ENCODE results near the gene MBNL1. TPM values are rescaled to one million over a fixed set of nuclear protein-coding genes. Genes with fewer than 3 reads are reported as not detected.
"Not testable (repeated sequence)": the region's sequence is repeated elsewhere in the genome, so short reads cannot be mapped to it uniquely, and the experiment has no call there.

Gene MBNL1
- polyA plus RNA-seq, 1 donor (not counting 4 experiments of a cell fraction or from before 2014, with no cell fraction given), result 58.3 TPM

- dilution Hi-C loops (cut with MboI; ENCODE audit: extremely low pct_ligation_motif_present, low sequenced_read_pairs), result no loop called here
- TF ChIP-seq EZH2 (IDR thresholded peaks at IDR 0.05; ENCODE audit: low read length), result no peak
- TF ChIP-seq, protein P1, sequence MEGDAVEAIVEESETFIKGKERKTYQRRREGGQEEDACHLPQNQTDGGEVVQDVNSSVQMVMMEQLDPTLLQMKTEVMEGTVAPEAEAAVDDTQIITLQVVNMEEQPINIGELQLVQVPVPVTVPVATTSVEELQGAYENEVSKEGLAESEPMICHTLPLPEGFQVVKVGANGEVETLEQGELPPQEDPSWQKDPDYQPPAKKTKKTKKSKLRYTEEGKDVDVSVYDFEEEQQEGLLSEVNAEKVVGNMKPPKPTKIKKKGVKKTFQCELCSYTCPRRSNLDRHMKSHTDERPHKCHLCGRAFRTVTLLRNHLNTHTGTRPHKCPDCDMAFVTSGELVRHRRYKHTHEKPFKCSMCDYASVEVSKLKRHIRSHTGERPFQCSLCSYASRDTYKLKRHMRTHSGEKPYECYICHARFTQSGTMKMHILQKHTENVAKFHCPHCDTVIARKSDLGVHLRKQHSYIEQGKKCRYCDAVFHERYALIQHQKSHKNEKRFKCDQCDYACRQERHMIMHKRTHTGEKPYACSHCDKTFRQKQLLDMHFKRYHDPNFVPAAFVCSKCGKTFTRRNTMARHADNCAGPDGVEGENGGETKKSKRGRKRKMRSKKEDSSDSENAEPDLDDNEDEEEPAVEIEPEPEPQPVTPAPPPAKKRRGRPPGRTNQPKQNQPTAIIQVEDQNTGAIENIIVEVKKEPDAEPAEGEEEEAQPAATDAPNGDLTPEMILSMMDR (optimal IDR thresholded peaks at IDR 0.05 in 1 of 3, IDR thresholded peaks at IDR 0.05 in 1 of 3, conservative IDR thresholded peaks at IDR 0.05 in 1 of 3; ENCODE audit: extremely low read depth in 1 of 3, insufficient read depth in 2 of 3, low read length in 3 of 3), result no peak
- Histone ChIP-seq H3K9me3 (ENCODE audit: control insufficient read depth, low read depth, low read length) (no peaks in the 10 kb centered on the region), H3K4me2 (ENCODE audit: control insufficient read depth, extremely low read depth, insufficient read depth, low read depth, low read length) (no peak overlapping the region), H2AFZ (ENCODE audit: control insufficient read depth, low read length) (no peak overlapping the region), H3K9ac (ENCODE audit: control insufficient read depth, extremely low read depth, insufficient read depth, low read length) (no peak overlapping the region), H4K20me1 (ENCODE audit: control insufficient read depth, extremely low read depth, insufficient read depth, low read length) (no peaks in the 10 kb centered on the region), H3K4me3 (ENCODE audit: control insufficient read depth in 2 of 3, extremely low read depth in 1 of 3, insufficient read depth in 2 of 3, low read depth in 1 of 3, low read length in 3 of 3) (no peak overlapping the region), H3K79me2 (ENCODE audit: control insufficient read depth, insufficient read depth, low read length) (peaks cover 63% of the 10 kb centered on the region), H3K27ac (ENCODE audit: control insufficient read depth, insufficient read depth, low read length) (no peak overlapping the region), H3K4me1 (ENCODE audit: control insufficient read depth, extremely low read depth, insufficient read depth, low read length) (no peaks in the 10 kb centered on the region), H3K27me3 (ENCODE audit: control insufficient read depth, extremely low read depth, insufficient read depth, low read length) (no peaks in the 10 kb centered on the region), H3K9me1 (ENCODE audit: control insufficient read depth, extremely low read depth, insufficient read depth, low read length) (no peaks in the 10 kb centered on the region), H3K36me3 (ENCODE audit: control insufficient read depth in 2 of 2, extremely low read depth in 1 of 2, insufficient read depth in 2 of 2, low read length in 2 of 2) (peaks cover 4 to 6% of the 10 kb centered on the region in 2 experiments)
- FAIRE-seq, result no peak
- DNase-seq (ENCODE audit: low read depth, low spot score), result no peak
Measured at GRCh38 chr3:152396867-152397266, 128.1 kb downstream of the MBNL1 start.

DNA sequence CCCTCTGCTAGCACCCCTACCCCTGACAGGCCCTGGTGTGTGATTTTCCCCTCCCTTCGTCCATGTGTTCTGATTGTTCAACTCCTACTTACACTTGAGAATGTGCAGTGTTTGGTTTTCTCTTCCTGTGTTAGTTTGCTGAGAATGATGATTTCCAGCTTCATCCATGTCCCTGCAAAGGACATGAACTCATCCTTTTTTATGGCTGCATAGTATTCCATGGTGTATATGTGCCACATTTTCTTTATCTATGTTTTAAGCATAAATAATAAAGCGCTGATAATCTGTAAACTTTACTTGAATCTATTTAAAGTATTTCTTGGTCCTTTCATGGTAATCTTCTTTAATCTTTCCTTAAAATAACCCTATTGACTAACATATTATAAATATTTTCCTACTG lies 128.6 kb downstream of the MBNL1 start:
- FAIRE-seq; H3K36me3 ChIP-seq (ENCODE audit: control insufficient read depth in 2 of 2, extremely low read depth in 1 of 2, insufficient read depth in 2 of 2, low read length in 2 of 2); H3K4me1 ChIP-seq (ENCODE audit: control insufficient read depth, extremely low read depth, insufficient read depth, low read length); H3K4me2 ChIP-seq (ENCODE audit: control insufficient read depth, extremely low read depth, insufficient read depth, low read depth, low read length); H3K4me3 ChIP-seq (ENCODE audit: control insufficient read depth in 2 of 3, extremely low read depth in 1 of 3, insufficient read depth in 2 of 3, low read depth in 1 of 3, low read length in 3 of 3); H3K27ac ChIP-seq (ENCODE audit: control insufficient read depth, insufficient read depth, low read length); H2AFZ ChIP-seq (ENCODE audit: control insufficient read depth, low read length); DNase-seq (ENCODE audit: low read depth, low spot score); H3K9me3 ChIP-seq (ENCODE audit: control insufficient read depth, low read depth, low read length); H3K9me1 ChIP-seq (ENCODE audit: control insufficient read depth, extremely low read depth, insufficient read depth, low read length); dilution Hi-C loops (cut with MboI; ENCODE audit: extremely low pct_ligation_motif_present, low sequenced_read_pairs); H3K27me3 ChIP-seq (ENCODE audit: control insufficient read depth, extremely low read depth, insufficient read depth, low read length); H3K9ac ChIP-seq (ENCODE audit: control insufficient read depth, extremely low read depth, insufficient read depth, low read length); H4K20me1 ChIP-seq (ENCODE audit: control insufficient read depth, extremely low read depth, insufficient read depth, low read length): not testable (repeated sequence)
- H3K79me2 ChIP-seq (ENCODE audit: control insufficient read depth, insufficient read depth, low read length), result peaks cover 68% of the 10 kb centered on the region

DNA sequence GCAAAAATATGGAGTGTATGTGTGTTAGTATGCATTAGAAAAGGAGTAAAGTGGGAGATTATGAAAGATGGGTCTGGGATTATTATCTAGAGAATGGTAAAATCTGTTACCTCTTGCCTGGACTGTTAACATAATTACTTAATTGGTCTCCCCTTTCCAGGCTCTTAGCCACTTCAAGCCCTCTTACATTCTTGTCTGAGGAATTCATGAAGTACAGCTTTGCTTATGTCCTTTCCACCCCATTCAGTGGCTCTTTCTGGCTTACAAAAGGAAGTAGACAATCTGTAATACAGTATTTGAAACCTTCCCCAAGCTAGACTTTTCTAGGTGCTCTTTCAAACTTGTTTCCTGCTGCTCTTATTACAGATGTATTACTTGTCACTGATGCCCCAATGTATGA lies 129.8 kb downstream of the MBNL1 start:
- Histone ChIP-seq H3K27me3 (ENCODE audit: control insufficient read depth, extremely low read depth, insufficient read depth, low read length) (no peaks in the 10 kb centered on the region), H2AFZ (ENCODE audit: control insufficient read depth, low read length) (no peak overlapping the region), H3K9ac (ENCODE audit: control insufficient read depth, extremely low read depth, insufficient read depth, low read length) (no peak overlapping the region), H3K79me2 (ENCODE audit: control insufficient read depth, insufficient read depth, low read length) (peaks cover 67% of the 10 kb centered on the region), H3K36me3 (ENCODE audit: control insufficient read depth in 2 of 2, extremely low read depth in 1 of 2, insufficient read depth in 2 of 2, low read length in 2 of 2) (peaks cover 4 to 6% of the 10 kb centered on the region in 2 experiments), H3K9me3 (ENCODE audit: control insufficient read depth, low read depth, low read length) (no peaks in the 10 kb centered on the region), H4K20me1 (ENCODE audit: control insufficient read depth, extremely low read depth, insufficient read depth, low read length) (no peaks in the 10 kb centered on the region), H3K4me3 (ENCODE audit: control insufficient read depth in 2 of 3, extremely low read depth in 1 of 3, insufficient read depth in 2 of 3, low read depth in 1 of 3, low read length in 3 of 3) (no peak overlapping the region), H3K27ac (ENCODE audit: control insufficient read depth, insufficient read depth, low read length) (no peak overlapping the region), H3K4me1 (ENCODE audit: control insufficient read depth, extremely low read depth, insufficient read depth, low read length) (peaks cover 3% of the 10 kb centered on the region), H3K9me1 (ENCODE audit: control insufficient read depth, extremely low read depth, insufficient read depth, low read length) (no peaks in the 10 kb centered on the region), H3K4me2 (ENCODE audit: control insufficient read depth, extremely low read depth, insufficient read depth, low read depth, low read length) (no peak overlapping the region)
- TF ChIP-seq EZH2 (IDR thresholded peaks at IDR 0.05; ENCODE audit: low read length), result no peak
- TF ChIP-seq, protein P1 (optimal IDR thresholded peaks at IDR 0.05 in 1 of 3, IDR thresholded peaks at IDR 0.05 in 1 of 3, conservative IDR thresholded peaks at IDR 0.05 in 1 of 3; ENCODE audit: extremely low read depth in 1 of 3, insufficient read depth in 2 of 3, low read length in 3 of 3), result no peak
- dilution Hi-C loops (cut with MboI; ENCODE audit: extremely low pct_ligation_motif_present, low sequenced_read_pairs), result no loop called here
- FAIRE-seq (no peak), DNase-seq (ENCODE audit: low read depth, low spot score) (no peak)
